HepG2 (cell line): ENCODE measurements around the gene INO80. TPM values are rescaled to one million over a fixed set of nuclear protein-coding genes. Genes with fewer than 3 reads are reported as not detected.

Experiments used
- ATAC-seq: fragments of 200-7000 bp; cut with Tn5 transposase; 3 replicates; pipeline ENCODE4 v1.9.1; 2020; ENCODE audit warnings: mild to moderate bottlenecking, moderate library complexity
- BruUV-seq: library from RNA; stranded (reverse); fragments of 400-500 nt; replicated peaks from 2 replicates; lab custom pipeline; 2021; lab: Mats Ljungman, UMichigan
- CTCF ChIA-PET: fragments of 300-600 bp; formaldehyde crosslinking; extraction: SDS; loops from one replicate; lab custom pipeline; 2021; ENCODE audit warnings: low total read pairs, inconsistent platforms, low intra/inter-chr PET ratio; lab: Yijun Ruan, JAX
- POLR2A ChIA-PET: fragments of 350-600 bp; sonication (Branson Sonifier 250); formaldehyde crosslinking; loops from one replicate; lab custom pipeline; 2020; ENCODE audit warnings: antibody characterized with exemption, inconsistent platforms; lab: Yijun Ruan, JAX
- DNase-seq: peaks from one replicate; pipeline ENCODE4 v3.0.0-alpha.2; 2015; ENCODE audit warnings: low spot score
- FAIRE-seq: peaks from 3 replicates; lab custom pipeline; 2011; peaks lifted over from hg19 to GRCh38; lab: Jason Lieb, UNC
- H2AFZ ChIP-seq: one replicate; pipeline ENCODE4 v1.6.1; 2011; ENCODE audit warnings: low read length, inconsistent platforms
- H3K27ac ChIP-seq: fragments of 300-600 bp; 3 replicates; pipeline ENCODE4 v1.8.0; 2011; ENCODE audit warnings: mixed run types, mild to moderate bottlenecking, mixed read lengths, low read length, inconsistent platforms; ENCODE audit not compliant: insufficient read depth; ENCODE audit errors: extremely low read length
- H3K27me3 ChIP-seq, 2 experiments: fragments of 200-600 bp in 1 of 2; 2 replicates in 1 of 2; 3 replicates in 1 of 2; pipeline versions ENCODE4 v1.6.0 to v1.8.0; 2011; ENCODE audit warnings: low read length in 2 of 2, mild to moderate bottlenecking in 2 of 2, moderate library complexity in 2 of 2, inconsistent platforms in 1 of 2; ENCODE audit not compliant: insufficient read depth in 2 of 2, control insufficient read depth in 1 of 2
- H3K36me3 ChIP-seq, 2 experiments: fragments of 200-600 bp in 1 of 2; replicated peaks in 1 of 2; 2 replicates in 1 of 2; 3 replicates in 1 of 2; pipeline versions ENCODE4 v1.5.1 to v1.8.0; 2011; ENCODE audit warnings: low read length in 2 of 2, inconsistent platforms in 1 of 2; ENCODE audit not compliant: insufficient read depth in 2 of 2, control insufficient read depth in 1 of 2
- H3K4me1 ChIP-seq: 2 replicates; pipeline ENCODE4 v1.5.1; 2012; ENCODE audit warnings: low read length, inconsistent platforms; ENCODE audit not compliant: insufficient read depth
- H3K4me2 ChIP-seq: 2 replicates; pipeline ENCODE4 v1.6.0; 2011; ENCODE audit warnings: low read depth, low read length, inconsistent platforms
- H3K4me3 ChIP-seq, 3 experiments: fragments of 200-600 bp in 1 of 3; sonication (generic), shearing (Covaris generic) in 1 of 3; replicated peaks in 1 of 3; 2 replicates each; pipeline ENCODE4 v1.5.1; 2011 to 2016; ENCODE audit warnings: low read length in 3 of 3, inconsistent platforms in 2 of 3, low read depth in 2 of 3, mild to moderate bottlenecking in 2 of 3, control low read depth in 1 of 3, mixed read lengths in 1 of 3; ENCODE audit not compliant: insufficient read depth in 1 of 3
- H3K79me2 ChIP-seq: one replicate; pipeline ENCODE4 v1.6.1; 2011; ENCODE audit warnings: low read length, inconsistent platforms; ENCODE audit not compliant: insufficient read depth
- H3K9ac ChIP-seq: 2 replicates; pipeline ENCODE4 v1.6.0; 2011; ENCODE audit warnings: mild to moderate bottlenecking, low read depth, low read length, inconsistent platforms; ENCODE audit not compliant: insufficient read depth
- H3K9me3 ChIP-seq: 2 replicates; pipeline ENCODE4 v1.5.1; 2012; ENCODE audit warnings: mild to moderate bottlenecking, low read length
- H4K20me1 ChIP-seq: 2 replicates; pipeline ENCODE4 v1.6.0; 2011; ENCODE audit warnings: inconsistent platforms, mild to moderate bottlenecking, low read length, moderate library complexity; ENCODE audit not compliant: insufficient read depth
- EED ChIP-seq: sonication (generic); formaldehyde crosslinking; IDR thresholded peaks from 2 replicates; pipeline ENCODE4 v1.5.0; 2020; ENCODE audit warnings: mild to moderate bottlenecking, missing genetic modification reagents
- PAXIP1 ChIP-seq: sonication (generic); formaldehyde crosslinking; conservative IDR thresholded peaks from 2 replicates; pipeline ENCODE4 v1.4.0; 2020; ENCODE audit warnings: mild to moderate bottlenecking, missing genetic modification reagents, moderate library complexity
- POLR2AphosphoS5 ChIP-seq: IDR thresholded peaks from 2 replicates; pipeline ENCODE4 v1.6.1; 2012; ENCODE audit warnings: low read depth, low read length
- SSRP1 ChIP-seq: IDR thresholded peaks from 2 replicates; pipeline ENCODE4 v1.6.1; 2016; ENCODE audit warnings: control low read depth
- TOE1 ChIP-seq: sonication (generic); formaldehyde crosslinking; IDR thresholded peaks from 2 replicates; pipeline ENCODE4 v1.4.0; 2020; ENCODE audit warnings: mild to moderate bottlenecking, missing genetic modification reagents
- ZNF280B ChIP-seq: sonication (generic); formaldehyde crosslinking; IDR thresholded peaks from 2 replicates; pipeline ENCODE4 v1.5.0; 2020; ENCODE audit warnings: missing genetic modification reagents, mild to moderate bottlenecking, borderline replicate concordance
- ZNF407 ChIP-seq: sonication (generic); formaldehyde crosslinking; IDR thresholded peaks from one replicate; pipeline ENCODE4 v1.5.1; 2020; ENCODE audit warnings: mild to moderate bottlenecking, missing genetic modification reagents; ENCODE audit errors: not compliant biosample characterization
- ZNF557 ChIP-seq: sonication (generic); formaldehyde crosslinking; IDR thresholded peaks from 2 replicates; pipeline ENCODE4 v1.4.0; 2020; ENCODE audit warnings: missing genetic modification reagents
- WGBS: methylation state at CpG from one replicate; pipeline ENCODE4 v1.1.6; 2017; ENCODE audit warnings: low lambda C conversion rate; 5-methylcytosine and 5-hydroxymethylcytosine counted together
- in situ Hi-C: cut with HindIII; loops from 2 replicates; pipeline ENCODE4 v1.10.0; 2017; ENCODE audit warnings: low pct_unique_long_range_greater_than_20kb; ENCODE audit not compliant: extremely low pct_ligation_motif_present
- intact Hi-C: fragments of 100-400 bp; cut with micrococcal nuclease; formaldehyde crosslinking; loops from one replicate; pipeline ENCODE4 v1.10.0; 2022; ENCODE audit not compliant: unreplicated experiment
- polyA plus RNA-seq, 8 experiments: library from polyadenylated mRNA; depleted of rRNA in 3 of 8; stranded (reverse) in 7 of 8; unstranded in 1 of 8; fragments of >200 nt; fragmentation: Illumina TruSeq in 4 of 8; extraction: Trizol in 4 of 8; gene quantifications; 2 replicates each; pipeline versions ENCODE4 v1.2.1 to v1.2.3, GENCODE V29; 2011 to 2016; ENCODE audit warnings: low read depth in 4 of 8, missing spikeins in 1 of 8, mixed read lengths in 1 of 8; ENCODE audit not compliant: insufficient read depth in 1 of 8
- total RNA-seq, 5 experiments: library from RNA; depleted of rRNA; stranded (reverse); fragments of >200 nt; fragmentation: Illumina TruSeq; extraction: Trizol; gene quantifications; 2 replicates each; pipeline ENCODE4 v1.2.3, GENCODE V29; 2016; ENCODE audit warnings: low read depth in 1 of 5

The INO80 gene
- total and polyA plus RNA-seq, 2 of the 13 experiments (the other 11 are each of a cell fraction or from before 2014, with no cell fraction given), result 3.6 to 14.8 TPM

GRCh38 chr15:40960151-40960885, 155.8 kb downstream of the INO80 start:
- POLR2A ChIA-PET, result no interaction called here
- intact Hi-C loops, result no loop called here
- H3K4me2 ChIP-seq, result no peak overlapping the region
- TF ChIP-seq TOE1 (CRISPR knock-in tag), result no peak
- TF ChIP-seq ZNF280B, result no peak
- no peak for TF ChIP-seq ZNF557 (CRISPR knock-in tag)
- no peak for TF ChIP-seq SSRP1 (CRISPR knock-in tag)
- TF ChIP-seq POLR2AphosphoS5, result no peak
- TF ChIP-seq EED, result no peak
- TF ChIP-seq PAXIP1, result no peak
- TF ChIP-seq ZNF407 (CRISPR knock-in tag), result no peak

More at GRCh38 chr15:40960151-40960885, 155.8 kb downstream of the INO80 start:
- Histone ChIP-seq H4K20me1 (no peaks in the 10 kb centered on the region), H3K4me3 (no peak overlapping the region), H3K27ac (no peak overlapping the region), H3K27me3 (peaks cover 10 to 52% of the 10 kb centered on the region in 2 experiments), H3K36me3 (no peaks in the 10 kb centered on the region), H3K9ac (no peak overlapping the region), H3K4me1 (no peaks in the 10 kb centered on the region), H2AFZ (no peak overlapping the region), H3K9me3 (no peaks in the 10 kb centered on the region), H3K79me2 (no peaks in the 10 kb centered on the region)
- in situ Hi-C loops, result no loop called here
- WGBS, result 27% methylated on average over 11 of the region's 16 CpGs
- peak; percentile 15; the same call in 1 of the 3 replicates for ATAC-seq
- no peak for FAIRE-seq
- CTCF ChIA-PET, result no interaction called here
- no TSS peak for BruUV-seq
- no peak for DNase-seq
